GM21360 (cell line): ENCODE measurements around the gene GRM4.

Experiments used
- ATAC-seq: cut with Tn5 transposase; IDR thresholded peaks from one replicate; pipeline ENCODE4 v1.9.1; 2021; ENCODE audit warnings: mild to moderate bottlenecking, moderate library complexity; ENCODE audit not compliant: unreplicated experiment

GRM4 gene

GRCh38 chr6:33999567-33999966, 146.3 kb downstream of the GRM4 start:
- ATAC-seq = no peak

GRCh38 chr6:33998660-33999059, 147.2 kb downstream of the GRM4 start:
- no peak for ATAC-seq

- ATAC-seq = no peak
Observed at GRCh38 chr6:33997265-33997664, 148.6 kb downstream of the GRM4 start.

GRCh38 chr6:33996120-33996475, 149.8 kb downstream of the GRM4 start:
- ATAC-seq = no peak

GRCh38 chr6:33995309-33996119, 150.4 kb downstream of the GRM4 start:
- no peak for ATAC-seq

- no peak for ATAC-seq
Observed at GRCh38 chr6:33994472-33995308, 151.2 kb downstream of the GRM4 start.

- no peak for ATAC-seq
Observed at GRCh38 chr6:33993653-33994471, 152.0 kb downstream of the GRM4 start.

GRCh38 chr6:33993091-33993490, 152.8 kb downstream of the GRM4 start:
- ATAC-seq = no peak

- no peak for ATAC-seq
Observed at GRCh38 chr6:33992191-33992590, 153.7 kb downstream of the GRM4 start.

- no peak for ATAC-seq
Observed at GRCh38 chr6:33991610-33992009, 154.3 kb downstream of the GRM4 start.

GRCh38 chr6:33990061-33990541, 155.8 kb downstream of the GRM4 start:
- ATAC-seq = no peak

GRCh38 chr6:33989016-33989854, 156.7 kb downstream of the GRM4 start:
- no peak for ATAC-seq

GRCh38 chr6:33988121-33989015, 157.5 kb downstream of the GRM4 start:
- no peak for ATAC-seq

- no peak for ATAC-seq
Observed at GRCh38 chr6:33987531-33988021, 158.3 kb downstream of the GRM4 start.

- no peak for ATAC-seq
Observed at GRCh38 chr6:33985947-33986346, 159.9 kb downstream of the GRM4 start.

- no peak for ATAC-seq
Observed at GRCh38 chr6:33985313-33985751, 160.6 kb downstream of the GRM4 start.

- ATAC-seq = no peak
Observed at GRCh38 chr6:33984466-33985312, 161.2 kb downstream of the GRM4 start.
